OCI-LY1 (cell line): ENCODE results near the gene ZNF791.

Experiments
- H2AFZ ChIP-seq: fragments of 200-600 bp; sonication (generic), shearing (Covaris generic); 2 replicates; pipeline ENCODE4 v1.6.0; 2014; ENCODE audit warnings: antibody characterized with exemption, mild to moderate bottlenecking, low read length
- H3F3A ChIP-seq: fragments of 200-600 bp; sonication (generic), shearing (Covaris generic); 2 replicates; pipeline ENCODE4 v1.6.0; 2014; ENCODE audit warnings: mild to moderate bottlenecking, antibody characterized with exemption, low read length, moderate library complexity; ENCODE audit not compliant: insufficient read depth
- H3K27ac ChIP-seq: fragments of 200-600 bp; sonication (generic); 2 replicates; pipeline ENCODE4 v1.5.1; 2014; ENCODE audit warnings: low read length, mixed run types, mild to moderate bottlenecking, low read depth; ENCODE audit not compliant: poor library complexity, severe bottlenecking
- H3K27me3 ChIP-seq: fragments of 200-600 bp; sonication (generic); 2 replicates; pipeline ENCODE4 v1.6.0; 2014; ENCODE audit warnings: antibody characterized with exemption, mild to moderate bottlenecking, low read length, moderate library complexity; ENCODE audit not compliant: insufficient read depth
- H3K36me3 ChIP-seq: fragments of 200-600 bp; sonication (generic); 2 replicates; pipeline ENCODE4 v1.6.1; 2014; ENCODE audit warnings: mild to moderate bottlenecking, antibody characterized with exemption, low read length, moderate library complexity, mixed read lengths; ENCODE audit not compliant: insufficient read depth
- H3K4me1 ChIP-seq: fragments of 200-600 bp; sonication (generic); 2 replicates; pipeline ENCODE4 v1.5.1; 2014; ENCODE audit warnings: mild to moderate bottlenecking, low read length, moderate library complexity; ENCODE audit not compliant: insufficient read depth, severe bottlenecking
- H3K4me2 ChIP-seq: fragments of 200-600 bp; sonication (generic), shearing (Covaris generic); 2 replicates; pipeline ENCODE4 v1.6.1; 2014; ENCODE audit warnings: low read length
- H3K4me3 ChIP-seq: fragments of 200-600 bp; sonication (generic); 2 replicates; pipeline ENCODE4 v1.5.1; 2014; ENCODE audit warnings: low read length, low read depth, mild to moderate bottlenecking, mixed read lengths; ENCODE audit not compliant: poor library complexity, severe bottlenecking
- H3K79me2 ChIP-seq: fragments of 200-600 bp; shearing (Covaris generic); 2 replicates; pipeline ENCODE4 v1.6.1; 2016; ENCODE audit warnings: mixed run types, low read length, mixed read lengths; ENCODE audit not compliant: insufficient read depth
- H3K9ac ChIP-seq: fragments of 200-600 bp; sonication (generic), shearing (Covaris generic); 2 replicates; pipeline ENCODE4 v1.6.1; 2014; ENCODE audit warnings: mild to moderate bottlenecking, low read length, mixed read lengths
- H3K9me2 ChIP-seq: fragments of 200-600 bp; sonication (generic), shearing (Covaris generic); 2 replicates; pipeline ENCODE4 v1.6.1; 2014; ENCODE audit warnings: low read depth, mild to moderate bottlenecking, low read length, mixed read lengths
- H3K9me3 ChIP-seq: fragments of 200-600 bp; shearing (Covaris generic); 2 replicates; pipeline ENCODE4 v1.6.1; 2014; ENCODE audit warnings: low read length, mixed read lengths
- H4K20me1 ChIP-seq: fragments of 200-600 bp; sonication (generic), shearing (Covaris generic); 2 replicates; pipeline ENCODE4 v1.6.0; 2016; ENCODE audit warnings: mild to moderate bottlenecking, low read length; ENCODE audit not compliant: insufficient read depth
- CTCF ChIP-seq: fragments of 200-600 bp; sonication (generic), shearing (Covaris generic); IDR thresholded peaks from 2 replicates; pipeline ENCODE4 v1.5.1; 2017; ENCODE audit warnings: mild to moderate bottlenecking, antibody characterized with exemption, low read length, moderate library complexity, mixed read lengths
- EZH2 ChIP-seq: fragments of 200-600 bp; sonication (generic), shearing (Covaris generic); IDR thresholded peaks from 2 replicates; pipeline ENCODE4 v1.8.0; 2017; ENCODE audit warnings: borderline replicate concordance, mixed run types, mild to moderate bottlenecking, antibody characterized with exemption, low read length, moderate library complexity, mixed read lengths

Gene ZNF791

DNA sequence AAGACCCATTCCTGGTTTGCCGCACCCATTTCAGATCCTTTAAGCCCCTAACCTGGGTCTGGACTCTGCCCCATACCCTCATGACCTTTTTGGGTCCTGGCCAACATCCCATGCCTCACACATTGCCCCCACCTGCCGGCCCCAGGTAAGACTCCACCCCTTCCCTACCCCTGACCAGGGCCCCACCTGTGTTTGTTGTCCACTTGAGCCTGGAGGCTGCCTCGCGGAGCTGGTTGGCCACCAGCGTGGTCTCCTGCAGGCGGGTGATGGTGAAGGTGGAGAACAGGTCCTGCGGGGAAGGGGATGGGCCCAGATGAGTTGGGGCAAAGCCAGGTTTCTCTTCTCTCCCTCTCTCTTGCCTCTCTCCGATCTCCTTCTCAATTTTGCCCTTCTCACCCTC, 36.3 kb downstream of the ZNF791 start:
- no peak overlapping the region for H3K9ac ChIP-seq
- H2AFZ ChIP-seq, result no peak overlapping the region
- H3K79me2 ChIP-seq, result no peaks in the 10 kb centered on the region
- no peak overlapping the region for H3K27ac ChIP-seq
- H3K36me3 ChIP-seq, result peaks cover 35% of the 10 kb centered on the region
- no peaks in the 10 kb centered on the region for H3F3A ChIP-seq
- no peaks in the 10 kb centered on the region for H3K9me2 ChIP-seq
- no peaks in the 10 kb centered on the region for H3K27me3 ChIP-seq
- TF ChIP-seq EZH2 (no peak), CTCF (no peak)
- H3K9me3 ChIP-seq, result no peaks in the 10 kb centered on the region
- H3K4me1 ChIP-seq, result no peaks in the 10 kb centered on the region
- no peak overlapping the region for H3K4me3 ChIP-seq
- H3K4me2 ChIP-seq, result no peak overlapping the region
- no peaks in the 10 kb centered on the region for H4K20me1 ChIP-seq

DNA sequence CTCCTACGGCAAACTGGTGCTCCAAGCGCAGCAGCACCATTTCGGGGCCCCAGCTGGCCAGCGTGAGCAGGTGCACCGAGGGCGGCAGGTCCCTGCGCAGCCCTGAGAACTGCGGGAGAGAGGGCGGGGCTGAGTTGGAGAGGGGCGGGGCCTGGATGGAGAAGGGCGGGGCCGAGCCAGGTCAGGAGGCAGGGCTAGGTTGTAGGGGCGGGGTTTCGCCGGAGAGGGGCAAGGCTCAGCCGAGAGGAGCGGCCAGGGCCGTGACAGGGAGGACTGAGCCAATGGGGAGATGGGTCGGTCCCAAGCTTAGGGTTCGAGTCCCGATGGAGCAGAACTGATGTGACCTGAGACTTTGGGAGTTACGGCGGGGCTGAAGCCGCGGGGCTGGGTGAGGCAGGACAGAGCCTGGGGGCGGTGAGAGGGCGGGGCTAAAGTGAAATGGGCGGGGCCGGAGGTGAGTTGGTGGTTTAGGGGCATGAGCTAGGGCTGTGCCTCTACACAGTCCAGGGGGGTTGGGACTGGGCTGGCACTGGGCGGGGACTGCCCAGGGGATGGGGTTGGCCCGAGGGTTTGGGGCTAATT, 36.9 kb downstream of the ZNF791 start:
- Histone ChIP-seq H3K9me3 (no peaks in the 10 kb centered on the region), H3K4me3 (no peak overlapping the region), H3K27ac (no peak overlapping the region), H3K9me2 (no peaks in the 10 kb centered on the region), H2AFZ (no peak overlapping the region), H4K20me1 (no peaks in the 10 kb centered on the region), H3K4me1 (no peaks in the 10 kb centered on the region), H3K79me2 (no peaks in the 10 kb centered on the region), H3F3A (no peaks in the 10 kb centered on the region), H3K36me3 (peaks cover 38% of the 10 kb centered on the region), H3K27me3 (no peaks in the 10 kb centered on the region), H3K9ac (no peak overlapping the region), H3K4me2 (no peak overlapping the region)
- TF ChIP-seq EZH2, result no peak
- no peak for TF ChIP-seq CTCF

DNA sequence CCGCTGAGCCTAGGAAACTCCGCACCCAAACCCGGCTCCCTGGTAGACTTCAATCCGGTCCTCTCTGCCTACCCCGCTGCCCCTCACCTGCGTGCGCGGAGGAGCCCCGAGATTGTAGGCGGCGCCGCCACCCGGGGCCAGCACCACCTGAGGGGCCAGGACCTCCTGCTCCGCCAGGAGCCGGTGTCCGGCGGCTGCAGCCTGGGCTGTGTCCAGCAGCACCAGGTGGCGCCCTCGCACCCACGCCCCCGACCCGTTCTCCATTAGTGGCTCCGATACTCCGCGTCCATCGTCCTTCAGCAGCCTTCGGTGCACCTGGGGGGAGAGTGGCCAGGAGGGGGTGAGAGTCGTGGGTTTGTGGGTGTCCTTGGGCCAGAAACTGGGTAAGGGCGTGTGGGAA, 37.4 kb downstream of the ZNF791 start:
- peaks cover 38% of the 10 kb centered on the region for H3K36me3 ChIP-seq
- H3K79me2 ChIP-seq, result no peaks in the 10 kb centered on the region
- H3K9me2 ChIP-seq, result no peaks in the 10 kb centered on the region
- H3K9ac ChIP-seq, result no peak overlapping the region
- no peak overlapping the region for H3K4me3 ChIP-seq
- no peaks in the 10 kb centered on the region for H3K9me3 ChIP-seq
- TF ChIP-seq CTCF (no peak), EZH2 (no peak)
- H2AFZ ChIP-seq, result no peak overlapping the region
- no peak overlapping the region for H3K27ac ChIP-seq
- no peaks in the 10 kb centered on the region for H3F3A ChIP-seq
- H3K4me1 ChIP-seq, result no peaks in the 10 kb centered on the region
- no peaks in the 10 kb centered on the region for H3K27me3 ChIP-seq
- H3K4me2 ChIP-seq, result no peak overlapping the region
- no peaks in the 10 kb centered on the region for H4K20me1 ChIP-seq
